AML-193 (cell line): ENCODE data around the gene PGGHG.

ENCODE experiments used
- DNase-seq, 2 experiments: peaks; one replicate each; lab custom pipeline; 2025; lab: John Stamatoyannopoulos, UW

PGGHG gene

DNA sequence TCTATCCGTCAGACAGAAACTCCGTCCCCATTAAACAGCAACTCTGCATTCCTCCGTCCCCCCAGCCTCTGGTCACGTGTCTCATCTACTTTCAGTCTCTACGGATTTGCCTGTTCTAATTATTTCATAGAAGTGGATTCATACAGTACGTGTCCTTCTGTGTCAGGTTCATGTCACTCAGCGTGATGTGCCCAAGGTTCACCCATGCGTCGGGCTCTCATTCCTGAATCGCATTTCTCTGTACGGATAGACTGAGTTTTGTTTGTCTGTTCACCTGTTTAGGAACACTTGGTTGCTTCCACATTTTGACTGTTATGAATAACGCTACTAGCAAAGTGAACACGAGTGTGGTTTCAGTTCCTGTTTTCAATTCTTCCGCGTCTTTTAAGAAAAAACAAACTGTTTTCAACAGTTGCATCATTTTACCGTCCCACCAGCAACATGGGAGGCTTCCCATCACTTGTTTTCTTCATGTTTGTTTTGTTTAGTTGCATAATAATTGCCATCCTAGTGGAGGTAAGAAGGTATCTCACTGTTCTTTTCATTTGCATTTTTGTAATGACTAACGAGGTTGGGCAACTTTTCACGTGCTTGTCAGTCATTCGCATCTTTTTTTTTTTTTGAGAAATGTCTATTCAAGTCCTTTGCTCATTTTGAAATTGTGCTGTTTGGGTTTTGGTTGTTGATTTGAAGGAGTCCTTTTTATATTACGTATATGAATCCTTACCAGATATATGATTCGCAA, 19.6 kb upstream of the PGGHG start:
- DNase-seq, result peak; percentile 84 to 88

DNA sequence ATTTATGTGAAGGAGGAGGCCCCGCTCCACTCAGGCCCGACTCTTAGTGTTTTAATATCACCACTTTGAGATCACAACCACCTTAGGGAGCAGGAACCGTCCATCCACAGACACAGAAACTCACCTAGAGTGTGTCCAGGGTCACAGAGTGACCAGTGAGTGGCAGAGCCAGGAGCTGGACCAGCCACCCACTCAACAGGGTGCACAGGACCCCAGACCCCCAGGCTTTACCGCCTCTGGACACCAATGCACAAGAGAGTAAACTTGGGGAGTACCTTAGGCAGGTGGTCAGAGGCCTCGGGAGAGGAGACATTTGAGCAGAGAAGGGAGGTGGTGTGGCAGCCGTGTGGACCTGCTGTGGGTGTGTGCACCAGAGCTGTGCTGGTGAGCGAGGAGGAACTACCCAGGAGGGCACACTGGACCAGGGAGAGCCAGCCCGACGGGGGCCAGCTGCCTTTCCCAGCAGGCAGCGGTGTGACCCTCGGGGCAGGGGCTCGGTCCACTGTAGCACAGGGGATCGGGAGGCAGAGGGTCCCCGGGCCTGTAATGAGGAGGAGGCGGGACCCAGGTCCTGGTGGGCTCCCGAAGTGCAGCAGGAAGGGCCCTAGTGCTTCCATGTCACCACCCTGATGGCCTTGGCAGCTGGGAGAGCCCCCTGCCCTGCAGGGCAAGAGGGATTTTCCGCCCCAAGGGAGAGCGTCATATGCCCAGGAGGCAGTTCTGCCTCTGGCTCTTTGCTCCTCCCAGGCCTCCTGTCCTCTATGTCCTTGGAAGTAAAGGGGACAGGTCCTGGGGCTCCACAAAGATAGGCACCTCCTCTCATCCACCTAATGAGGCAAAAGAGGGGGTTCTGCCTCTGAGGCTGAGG, 18.2 kb upstream of the PGGHG start:
- DNase-seq, result no peak

DNA sequence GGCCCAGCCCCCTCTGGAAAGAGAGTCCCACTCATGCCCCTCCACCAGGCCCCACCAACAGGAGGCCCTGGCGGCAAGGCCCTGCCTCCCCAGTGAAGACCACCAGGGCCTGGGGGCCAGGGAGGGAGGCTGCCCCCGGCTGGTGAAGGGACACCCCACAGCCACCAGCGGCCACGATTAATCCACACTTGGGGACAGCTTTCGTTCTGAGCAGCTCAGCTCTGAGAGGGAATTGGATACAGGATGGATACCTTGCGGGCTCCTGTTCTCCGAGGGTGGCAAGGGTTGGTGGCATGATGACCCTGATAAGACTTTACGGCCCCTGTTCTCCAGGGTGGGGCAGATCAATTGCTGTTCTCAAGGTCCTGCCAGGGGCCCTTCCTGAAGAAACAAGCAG, 17.6 kb upstream of the PGGHG start:
- DNase-seq, result no peak

DNA sequence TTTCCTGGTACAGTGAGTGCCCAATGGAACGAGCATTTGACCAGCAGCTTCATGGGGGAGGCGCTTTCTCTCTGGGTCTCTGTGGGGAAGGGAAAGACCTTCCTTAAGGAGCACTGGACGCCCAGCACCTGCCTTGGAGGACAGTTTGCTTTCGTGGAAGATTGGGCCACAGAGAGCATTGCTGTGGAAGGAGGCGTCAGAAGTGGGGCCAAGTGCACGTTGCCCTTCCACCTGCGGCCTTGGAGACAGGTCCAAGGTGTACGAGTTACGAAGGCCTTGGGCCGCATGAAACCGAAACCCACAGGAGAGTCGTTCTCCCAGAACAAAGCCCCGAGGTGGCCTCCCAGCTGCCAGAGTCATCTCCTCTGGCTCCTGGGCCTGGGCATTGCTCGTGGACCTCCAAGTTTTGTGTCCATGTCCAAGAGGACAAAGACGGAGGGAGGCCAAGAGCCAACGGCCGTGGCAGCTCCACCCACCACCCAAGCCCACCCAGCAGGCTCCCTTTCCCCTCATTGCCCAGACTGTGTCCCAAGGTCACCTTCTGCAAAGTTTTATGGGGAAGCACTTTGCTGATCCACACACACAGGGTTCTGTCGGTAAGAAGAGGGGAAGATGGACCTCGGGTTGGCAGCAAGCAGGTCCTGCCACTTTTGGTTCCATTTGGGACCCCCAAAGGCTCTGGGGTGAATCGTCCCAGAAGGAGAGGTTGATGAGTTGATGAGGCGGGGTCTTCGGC, 16.6 kb upstream of the PGGHG start:
- DNase-seq, result no peak

DNA sequence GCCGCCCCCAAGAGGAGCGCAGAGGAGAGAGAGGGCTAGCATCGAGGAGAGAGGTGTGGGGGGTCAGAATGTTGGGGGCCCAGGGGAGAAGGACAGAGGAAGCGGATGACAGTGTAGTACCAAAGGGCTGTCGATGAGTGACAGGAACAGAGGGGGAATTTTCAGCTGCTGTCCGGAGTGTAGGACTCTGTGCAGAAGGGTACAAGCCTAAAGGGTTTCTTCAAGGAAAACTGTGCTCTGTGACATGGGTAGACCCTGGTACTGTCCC, 16.1 kb upstream of the PGGHG start:
- no peak for DNase-seq

DNA sequence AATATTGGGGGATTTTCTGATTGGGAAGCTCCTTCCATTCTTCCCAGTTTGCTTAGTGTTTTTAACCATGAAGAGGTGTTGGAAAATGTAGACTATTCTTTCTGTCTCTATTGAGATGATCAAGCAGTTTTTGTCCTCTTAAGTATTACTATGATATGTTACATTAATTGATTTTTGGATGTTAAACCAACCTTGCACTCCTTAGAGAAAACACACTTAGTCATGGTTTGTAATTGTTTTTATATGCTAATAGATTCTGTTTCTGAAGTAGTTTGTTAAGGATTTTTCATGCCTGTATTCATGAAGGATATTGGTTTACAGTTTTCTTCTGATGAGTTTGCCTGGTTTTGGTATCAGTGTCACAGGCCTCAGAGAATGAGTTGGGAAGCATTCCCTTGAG, 12.7 kb upstream of the PGGHG start:
- no peak for DNase-seq

DNA sequence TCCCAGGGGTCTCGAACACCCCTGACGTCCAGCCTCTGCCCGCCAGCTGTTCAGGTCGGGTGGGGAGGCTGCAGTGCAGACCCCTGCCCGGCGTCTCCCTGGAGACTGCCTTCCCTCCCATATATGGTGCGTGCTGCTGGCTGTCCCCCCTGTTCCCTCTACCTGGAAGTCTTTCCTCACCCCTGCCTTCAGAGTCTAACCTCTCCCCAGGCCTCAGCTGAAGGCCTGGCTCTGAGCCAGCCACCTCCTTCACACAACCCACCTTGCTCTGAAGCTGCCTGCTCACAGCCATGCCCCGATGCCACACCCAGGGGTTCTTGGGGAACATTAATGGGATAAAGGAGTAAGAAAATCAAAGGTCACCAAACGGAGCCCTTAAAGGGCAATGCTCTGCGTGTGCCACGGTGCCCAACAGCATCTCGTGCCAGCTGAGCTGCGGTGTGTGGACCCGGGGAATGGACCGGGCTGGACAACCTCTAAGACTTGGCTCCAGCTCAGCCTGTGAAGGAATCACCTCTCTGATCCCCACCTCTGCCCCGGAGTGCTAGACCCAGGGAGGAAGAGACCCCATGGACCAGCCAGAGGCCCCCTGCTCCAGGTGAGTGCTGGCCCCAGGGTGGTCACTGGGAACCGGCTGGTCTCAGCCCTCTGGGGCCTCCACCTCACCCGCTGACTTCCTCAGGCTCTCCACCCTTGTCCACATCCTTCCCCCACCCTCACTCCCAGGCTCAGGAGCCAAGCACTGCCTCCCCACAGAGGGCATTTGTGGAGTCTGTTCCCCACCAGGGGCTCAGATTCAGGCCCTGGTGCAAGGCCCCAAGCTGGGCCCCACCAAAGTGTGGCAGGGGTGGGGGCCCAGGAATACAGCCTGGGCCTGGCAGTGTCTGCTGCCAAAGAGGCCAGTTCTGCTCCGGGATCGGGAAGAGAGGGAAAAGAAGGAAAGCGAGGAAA, 10.7 kb upstream of the PGGHG start, which contains the start of gene NLRP6:
Gene NLRP6, plus strand, starts transcription at position 407 of the 951 bp plus-strand sequence. Its CDS starts 163 bp downstream, at position 570.
- no peak for DNase-seq

DNA sequence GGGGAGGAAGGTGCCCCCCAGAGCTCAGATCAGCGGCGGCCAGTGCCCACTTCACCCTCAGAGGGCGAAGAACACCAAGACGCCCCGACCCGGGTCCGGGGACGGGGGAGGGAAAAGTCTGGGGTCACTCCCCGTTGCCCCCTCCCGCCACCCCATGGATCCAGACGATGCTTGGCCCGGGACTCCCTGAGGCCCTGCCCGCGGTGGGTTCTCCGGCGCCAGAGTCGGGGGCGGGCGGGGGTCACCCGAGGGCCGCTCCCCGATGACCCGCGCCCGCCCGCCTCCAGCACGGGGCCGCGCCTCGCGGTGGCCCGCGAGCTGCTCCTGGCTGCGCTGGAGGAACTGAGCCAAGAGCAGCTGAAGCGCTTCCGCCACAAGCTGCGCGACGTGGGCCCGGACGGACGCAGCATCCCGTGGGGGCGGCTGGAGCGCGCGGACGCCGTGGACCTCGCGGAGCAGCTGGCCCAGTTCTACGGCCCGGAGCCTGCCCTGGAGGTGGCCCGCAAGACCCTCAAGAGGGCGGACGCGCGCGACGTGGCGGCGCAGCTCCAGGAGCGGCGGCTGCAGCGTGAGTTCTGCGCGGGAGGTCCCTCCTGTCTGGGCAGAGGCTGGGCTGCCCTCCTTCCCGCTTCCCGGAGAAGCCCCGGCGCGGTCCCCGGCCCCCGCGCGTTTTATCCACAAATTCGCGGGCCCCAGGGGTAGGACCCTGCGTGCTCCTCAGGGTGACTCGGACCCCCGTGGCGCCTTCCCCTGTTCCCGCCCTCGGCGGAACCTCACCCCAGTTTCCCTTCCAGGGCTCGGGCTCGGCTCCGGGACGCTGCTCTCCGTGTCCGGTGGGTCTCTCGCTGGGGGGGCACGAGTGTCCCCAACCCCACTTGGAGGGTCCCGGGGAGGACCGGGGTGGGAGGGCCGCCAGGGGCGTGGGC, 9.6 kb upstream of the PGGHG start:
- no peak for DNase-seq

DNA sequence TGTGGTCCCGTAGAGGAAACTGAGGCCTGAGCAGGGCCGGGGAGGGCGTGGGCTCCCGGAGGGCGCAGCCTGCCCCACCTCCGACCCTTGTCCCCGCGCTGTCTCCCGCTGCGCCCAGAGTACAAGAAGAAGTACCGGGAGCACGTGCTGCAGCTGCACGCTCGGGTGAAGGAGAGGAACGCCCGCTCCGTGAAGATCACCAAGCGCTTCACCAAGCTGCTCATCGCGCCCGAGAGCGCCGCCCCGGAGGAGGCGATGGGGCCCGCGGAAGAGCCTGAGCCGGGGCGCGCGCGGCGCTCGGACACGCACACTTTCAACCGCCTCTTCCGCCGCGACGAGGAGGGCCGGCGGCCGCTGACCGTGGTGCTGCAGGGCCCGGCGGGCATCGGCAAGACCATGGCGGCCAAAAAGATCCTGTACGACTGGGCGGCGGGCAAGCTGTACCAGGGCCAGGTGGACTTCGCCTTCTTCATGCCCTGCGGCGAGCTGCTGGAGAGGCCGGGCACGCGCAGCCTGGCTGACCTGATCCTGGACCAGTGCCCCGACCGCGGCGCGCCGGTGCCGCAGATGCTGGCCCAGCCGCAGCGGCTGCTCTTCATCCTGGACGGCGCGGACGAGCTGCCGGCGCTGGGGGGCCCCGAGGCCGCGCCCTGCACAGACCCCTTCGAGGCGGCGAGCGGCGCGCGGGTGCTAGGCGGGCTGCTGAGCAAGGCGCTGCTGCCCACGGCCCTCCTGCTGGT, 8.8 kb upstream of the PGGHG start:
- DNase-seq, result no peak

DNA sequence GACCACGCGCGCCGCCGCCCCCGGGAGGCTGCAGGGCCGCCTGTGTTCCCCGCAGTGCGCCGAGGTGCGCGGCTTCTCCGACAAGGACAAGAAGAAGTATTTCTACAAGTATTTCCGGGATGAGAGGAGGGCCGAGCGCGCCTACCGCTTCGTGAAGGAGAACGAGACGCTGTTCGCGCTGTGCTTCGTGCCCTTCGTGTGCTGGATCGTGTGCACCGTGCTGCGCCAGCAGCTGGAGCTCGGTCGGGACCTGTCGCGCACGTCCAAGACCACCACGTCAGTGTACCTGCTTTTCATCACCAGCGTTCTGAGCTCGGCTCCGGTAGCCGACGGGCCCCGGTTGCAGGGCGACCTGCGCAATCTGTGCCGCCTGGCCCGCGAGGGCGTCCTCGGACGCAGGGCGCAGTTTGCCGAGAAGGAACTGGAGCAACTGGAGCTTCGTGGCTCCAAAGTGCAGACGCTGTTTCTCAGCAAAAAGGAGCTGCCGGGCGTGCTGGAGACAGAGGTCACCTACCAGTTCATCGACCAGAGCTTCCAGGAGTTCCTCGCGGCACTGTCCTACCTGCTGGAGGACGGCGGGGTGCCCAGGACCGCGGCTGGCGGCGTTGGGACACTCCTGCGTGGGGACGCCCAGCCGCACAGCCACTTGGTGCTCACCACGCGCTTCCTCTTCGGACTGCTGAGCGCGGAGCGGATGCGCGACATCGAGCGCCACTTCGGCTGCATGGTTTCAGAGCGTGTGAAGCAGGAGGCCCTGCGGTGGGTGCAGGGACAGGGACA, 8.0 kb upstream of the PGGHG start:
- no peak for DNase-seq

DNA sequence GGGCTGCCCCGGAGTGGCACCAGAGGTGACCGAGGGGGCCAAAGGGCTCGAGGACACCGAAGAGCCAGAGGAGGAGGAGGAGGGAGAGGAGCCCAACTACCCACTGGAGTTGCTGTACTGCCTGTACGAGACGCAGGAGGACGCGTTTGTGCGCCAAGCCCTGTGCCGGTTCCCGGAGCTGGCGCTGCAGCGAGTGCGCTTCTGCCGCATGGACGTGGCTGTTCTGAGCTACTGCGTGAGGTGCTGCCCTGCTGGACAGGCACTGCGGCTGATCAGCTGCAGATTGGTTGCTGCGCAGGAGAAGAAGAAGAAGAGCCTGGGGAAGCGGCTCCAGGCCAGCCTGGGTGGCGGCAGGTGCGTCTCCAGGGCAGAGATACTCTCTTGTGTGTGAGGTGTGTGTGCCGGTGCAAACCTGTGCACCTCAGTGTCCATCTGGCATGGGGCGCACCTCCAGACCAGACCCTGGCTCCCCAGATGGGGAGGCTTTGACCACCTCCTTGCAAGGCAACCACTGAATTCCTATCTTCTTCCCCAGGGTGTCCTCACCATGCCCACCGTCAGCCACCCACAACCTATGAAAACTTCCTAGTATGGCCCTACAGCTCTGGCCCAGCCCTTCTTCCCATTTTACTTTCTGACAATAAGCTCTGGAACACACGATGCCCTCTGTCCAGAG, 7.3 kb upstream of the PGGHG start:
- no peak for DNase-seq

DNA sequence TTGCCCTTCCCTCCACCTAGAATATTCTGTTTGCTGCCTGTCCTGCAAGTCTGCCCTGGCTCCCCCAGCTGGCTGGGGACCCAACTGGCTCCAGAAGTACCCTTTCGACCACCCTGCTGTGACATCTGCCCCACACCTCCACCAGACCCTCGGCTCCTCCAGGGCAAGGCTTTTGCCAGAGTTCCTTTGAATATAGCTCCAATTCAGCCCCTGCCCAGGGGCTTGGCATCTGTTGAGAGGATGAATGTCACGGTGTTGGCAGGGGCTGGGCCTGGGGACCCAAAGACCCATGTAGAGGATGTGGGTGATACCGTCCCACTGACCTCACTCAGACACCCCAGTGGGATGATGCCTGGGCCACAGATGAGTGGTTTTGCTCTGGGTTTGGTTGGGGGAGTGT, 6.8 kb upstream of the PGGHG start:
- no peak for DNase-seq

DNA sequence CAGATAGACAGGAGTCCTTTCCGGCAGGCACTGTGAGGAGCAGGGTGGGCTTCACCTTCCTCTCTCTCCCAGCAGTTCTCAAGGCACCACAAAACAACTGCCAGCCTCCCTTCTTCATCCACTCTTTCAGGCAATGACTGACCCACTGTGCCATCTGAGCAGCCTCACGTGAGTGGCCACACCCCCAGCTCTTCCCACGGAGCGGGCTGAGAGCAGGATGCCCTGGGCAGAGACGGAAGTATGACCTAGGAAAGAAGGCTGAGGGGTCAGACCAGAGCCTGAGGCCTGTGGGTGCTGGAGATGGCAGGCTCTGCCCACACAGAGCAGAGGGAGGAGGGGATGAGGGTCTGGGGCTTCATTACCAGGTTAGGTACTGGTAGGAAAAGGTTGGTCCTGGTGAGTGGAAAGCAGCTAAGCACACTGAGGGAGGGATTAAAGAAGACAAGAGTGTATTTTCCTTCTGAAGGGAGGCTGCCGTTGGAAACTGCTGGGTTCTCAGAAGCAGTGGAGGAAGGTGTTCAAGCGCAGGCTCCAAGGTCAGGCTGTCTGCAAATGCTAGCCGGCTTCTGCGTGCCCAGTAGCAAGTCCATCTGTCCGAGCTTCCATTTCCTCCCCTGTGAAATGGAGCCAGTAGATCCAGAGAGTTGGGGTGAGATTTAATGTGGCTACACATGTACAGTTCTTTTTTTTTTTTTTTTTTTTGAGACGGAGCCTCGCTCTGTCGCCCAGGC, 6.1 kb upstream of the PGGHG start:
- DNase-seq, result no peak

DNA sequence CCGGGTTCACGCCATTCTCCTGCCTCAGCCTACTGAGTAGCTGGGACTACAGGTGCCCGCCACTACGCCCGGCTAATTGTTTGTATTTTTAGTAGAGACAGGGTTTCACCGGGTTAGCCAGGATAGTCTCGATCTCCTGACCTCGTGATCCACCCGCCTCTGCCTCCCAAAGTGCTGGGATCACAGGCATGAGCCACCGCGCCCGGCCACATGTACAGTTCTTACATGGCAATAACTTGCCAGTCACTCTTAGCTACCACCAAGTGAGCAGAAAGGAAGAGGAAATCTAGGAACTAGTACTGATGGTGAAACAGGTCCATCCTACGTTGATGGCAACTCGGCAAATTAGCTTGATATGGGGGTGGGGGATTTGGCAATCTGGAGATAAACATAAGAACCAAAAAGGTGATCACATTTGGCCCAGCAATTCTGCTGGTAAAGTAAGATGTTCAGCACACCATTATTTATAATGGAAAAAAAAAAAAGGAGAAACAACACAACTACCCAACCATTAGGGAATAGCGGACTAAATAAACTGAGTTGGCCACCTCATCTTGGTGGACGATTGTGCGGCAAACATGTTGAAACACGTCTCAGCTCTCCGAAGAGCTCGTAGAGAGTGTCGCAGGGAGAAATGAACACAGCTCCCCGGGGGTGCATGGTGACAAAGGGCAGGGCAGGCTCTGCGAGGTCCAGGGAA, 5.4 kb upstream of the PGGHG start:
- DNase-seq, result no peak

DNA sequence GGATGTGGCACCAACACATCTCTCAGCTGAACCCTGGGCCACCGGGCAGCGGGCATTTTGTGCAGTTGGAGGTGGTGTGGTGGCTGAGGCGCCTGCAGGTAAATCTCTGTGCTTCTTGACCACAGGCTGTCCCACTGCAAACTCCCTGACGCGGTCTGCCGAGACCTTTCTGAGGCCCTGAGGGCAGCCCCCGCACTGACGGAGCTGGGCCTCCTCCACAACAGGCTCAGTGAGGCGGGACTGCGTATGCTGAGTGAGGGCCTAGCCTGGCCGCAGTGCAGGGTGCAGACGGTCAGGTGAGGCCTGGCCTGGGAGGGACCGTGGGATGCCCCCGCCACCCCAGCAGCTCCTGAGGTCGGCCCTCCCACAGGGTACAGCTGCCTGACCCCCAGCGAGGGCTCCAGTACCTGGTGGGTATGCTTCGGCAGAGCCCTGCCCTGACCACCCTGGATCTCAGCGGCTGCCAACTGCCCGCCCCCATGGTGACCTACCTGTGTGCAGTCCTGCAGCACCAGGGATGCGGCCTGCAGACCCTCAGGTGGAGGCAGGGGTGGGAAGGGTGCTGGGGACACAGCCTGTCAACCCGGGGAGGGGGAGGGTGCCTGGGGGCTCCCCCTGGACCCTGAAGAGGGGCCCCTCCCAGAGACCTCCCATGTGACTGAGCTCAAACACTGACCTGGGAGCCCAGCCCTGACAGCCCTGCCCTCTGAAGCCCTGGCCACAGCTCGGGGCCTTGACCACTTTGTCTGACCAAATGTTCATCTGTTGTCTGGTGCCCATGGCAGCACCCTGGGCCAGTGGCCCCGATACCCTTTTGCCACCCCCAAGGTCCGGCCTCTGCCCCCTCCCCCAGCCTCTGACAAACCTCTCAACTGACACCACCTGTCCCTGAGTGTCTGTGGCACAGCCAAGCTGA, 4.6 kb upstream of the PGGHG start:
- no peak for DNase-seq
